Measurements from ENCODE around the gene RABL3.
"Not testable (repeated sequence)": the region's sequence is repeated elsewhere in the genome, so short reads cannot be mapped to it uniquely, and the experiment has no call there.

RABL3 gene

GRCh38 chr3:120742198-120742848 is at the start of gene RABL3, which contains the start of gene GTF2E1:
Gene RABL3, minus strand, starts transcription at chr3:120742516. Its CDS starts 9 bp downstream, at chr3:120742507.
Gene GTF2E1, plus strand, starts transcription at chr3:120742744. Its CDS starts 7,809 bp downstream, at chr3:120750553.
- peak; percentile 70 for DNase-seq

- no peak for DNase-seq
These were observed 49.6 kb upstream of the RABL3 start for GRCh38 chr3:120791913-120792312.

- no peak for DNase-seq
These were observed 48.7 kb upstream of the RABL3 start for GRCh38 chr3:120791010-120791409.

GRCh38 chr3:120785832-120786231 is 43.5 kb upstream of the RABL3 start:
- not testable (repeated sequence) for DNase-seq

GRCh38 chr3:120780977-120781376 is 38.7 kb upstream of the RABL3 start:
- peak; percentile 23 for DNase-seq

GRCh38 chr3:120778776-120779175 is 36.5 kb upstream of the RABL3 start:
- no peak for DNase-seq

- no peak for DNase-seq
These were observed 33.1 kb upstream of the RABL3 start for GRCh38 chr3:120775411-120775810.

- DNase-seq: no peak
These were observed 31.6 kb upstream of the RABL3 start for GRCh38 chr3:120773932-120774331.

- DNase-seq: no peak
These were observed 29.8 kb upstream of the RABL3 start for GRCh38 chr3:120772081-120772480.

- no peak for DNase-seq
These were observed 28.6 kb upstream of the RABL3 start for GRCh38 chr3:120770891-120771290.

GRCh38 chr3:120769436-120769835 is 27.1 kb upstream of the RABL3 start:
- no peak for DNase-seq

- DNase-seq: no peak
These were observed 24.8 kb upstream of the RABL3 start for GRCh38 chr3:120767106-120767505.

- DNase-seq: no peak
These were observed 24.3 kb upstream of the RABL3 start for GRCh38 chr3:120766576-120766975.

- DNase-seq: no peak
These were observed 23.6 kb upstream of the RABL3 start for GRCh38 chr3:120765830-120766493.

- DNase-seq: no peak
These were observed 21.9 kb upstream of the RABL3 start for GRCh38 chr3:120764206-120764605.

GRCh38 chr3:120763601-120764000 is 21.3 kb upstream of the RABL3 start:
- DNase-seq: no peak

GRCh38 chr3:120762615-120763014 is 20.3 kb upstream of the RABL3 start:
- no peak for DNase-seq

GRCh38 chr3:120758551-120758950 is 16.2 kb upstream of the RABL3 start:
- DNase-seq: not testable (repeated sequence)

- DNase-seq: no peak
These were observed 13.7 kb upstream of the RABL3 start for GRCh38 chr3:120756061-120756460.

- DNase-seq: no peak
These were observed 11.5 kb upstream of the RABL3 start for GRCh38 chr3:120753810-120754209.

GRCh38 chr3:120752865-120753264 is 10.5 kb upstream of the RABL3 start:
- no peak for DNase-seq

- DNase-seq: no peak
These were observed 9.9 kb upstream of the RABL3 start for GRCh38 chr3:120752230-120752629.

- no peak for DNase-seq
These were observed 7.5 kb upstream of the RABL3 start for GRCh38 chr3:120749843-120750242.

- no peak for DNase-seq
These were observed 3.1 kb upstream of the RABL3 start for GRCh38 chr3:120745466-120745865.

Measured in 8988T (cell line).